IMR-90 (cell line): ENCODE data around the gene CWC22. TPM values are rescaled to one million over a fixed set of nuclear protein-coding genes. Genes with fewer than 3 reads are reported as not detected.

Experiments
- ATAC-seq: fragments of 200-7000 bp; cut with Tn5 transposase; 2 replicates; pipeline ENCODE4 v1.9.1; 2020; ENCODE audit warnings: low read depth, mild to moderate bottlenecking, moderate library complexity
- BruUV-seq: library from RNA; stranded (reverse); fragments of 400-500 nt; replicated peaks from 2 replicates; lab custom pipeline; 2021; lab: Mats Ljungman, UMichigan
- CTCF ChIA-PET: fragments of 300-600 bp; formaldehyde crosslinking; extraction: SDS; loops from one replicate; lab custom pipeline; 2021; ENCODE audit warnings: antibody characterized with exemption; lab: Yijun Ruan, JAX
- POLR2A ChIA-PET: fragments of 300-600 bp; sonication (Branson Sonifier 250); formaldehyde crosslinking; loops from one replicate; lab custom pipeline; 2022; ENCODE audit warnings: antibody characterized with exemption; ENCODE audit not compliant: unreplicated experiment; lab: Charles Lee
- DNase-seq: peaks from one replicate; pipeline ENCODE4 v3.0.0; 2013
- H2AFZ ChIP-seq: replicated peaks from 2 replicates; pipeline ENCODE3; 2013; ENCODE audit warnings: low read length, mild to moderate bottlenecking; ENCODE audit not compliant: poor library complexity
- H2AK5ac ChIP-seq: 2 replicates; pipeline ENCODE4 v1.6.1; 2013; ENCODE audit warnings: low read depth, low read length, inconsistent platforms
- H2AK9ac ChIP-seq: replicated peaks from 2 replicates; pipeline ENCODE3; 2013; ENCODE audit warnings: mild to moderate bottlenecking, low read depth, low read length, moderate library complexity; ENCODE audit not compliant: poor library complexity
- H2BK120ac ChIP-seq: 2 replicates; pipeline ENCODE4 v1.6.1; 2013; ENCODE audit warnings: low read depth, low read length, inconsistent platforms
- H2BK15ac ChIP-seq: 3 replicates; pipeline ENCODE4 v1.6.1; 2013; ENCODE audit warnings: low read depth, low read length, inconsistent platforms
- H2BK20ac ChIP-seq: 2 replicates; pipeline ENCODE4 v1.6.1; 2013; ENCODE audit warnings: low read depth, mild to moderate bottlenecking, inconsistent platforms, low read length, moderate library complexity
- H2BK5ac ChIP-seq: 2 replicates; pipeline ENCODE4 v1.6.1; 2013; ENCODE audit warnings: mild to moderate bottlenecking, low read depth, low read length, inconsistent platforms; ENCODE audit not compliant: poor library complexity, severe bottlenecking
- H3K14ac ChIP-seq: replicated peaks from 2 replicates; pipeline ENCODE4 v1.6.1; 2013; ENCODE audit warnings: low read depth, low read length, inconsistent platforms
- H3K18ac ChIP-seq: 2 replicates; pipeline ENCODE4 v1.6.1; 2013; ENCODE audit warnings: low read depth, low read length, control low read depth
- H3K23ac ChIP-seq: 2 replicates; pipeline ENCODE4 v1.6.1; 2013; ENCODE audit warnings: low read depth, low read length, inconsistent platforms
- H3K27ac ChIP-seq: 2 replicates; pipeline ENCODE4 v1.5.1; 2013; ENCODE audit warnings: mild to moderate bottlenecking, control low read depth, low read length; ENCODE audit not compliant: insufficient read depth
- H3K27me3 ChIP-seq: 2 replicates; pipeline ENCODE4 v1.6.1; 2013; ENCODE audit warnings: low read length; ENCODE audit not compliant: control insufficient read depth, insufficient read depth
- H3K36me3 ChIP-seq: 2 replicates; pipeline ENCODE4 v1.6.1; 2013; ENCODE audit warnings: low read length, mixed read lengths; ENCODE audit not compliant: control insufficient read depth, insufficient read depth
- H3K4ac ChIP-seq: 2 replicates; pipeline ENCODE4 v1.6.1; 2013; ENCODE audit warnings: low read depth, low read length, inconsistent platforms
- H3K4me1 ChIP-seq: 2 replicates; pipeline ENCODE4 v1.6.1; 2013; ENCODE audit warnings: low read length, mixed read lengths; ENCODE audit not compliant: control insufficient read depth, insufficient read depth
- H3K4me2 ChIP-seq: 2 replicates; pipeline ENCODE4 v1.6.1; 2013; ENCODE audit warnings: low read depth, mild to moderate bottlenecking, control low read depth, low read length, moderate library complexity
- H3K4me3 ChIP-seq: 2 replicates; pipeline ENCODE4 v1.5.1; 2013; ENCODE audit warnings: low read depth, mild to moderate bottlenecking, control low read depth, low read length, moderate library complexity; ENCODE audit not compliant: insufficient read depth
- H3K56ac ChIP-seq: 2 replicates; pipeline ENCODE4 v1.6.1; 2013; ENCODE audit warnings: low read length, inconsistent platforms; ENCODE audit not compliant: insufficient read depth; ENCODE audit errors: extremely low read depth
- H3K79me1 ChIP-seq, 2 experiments: 2 replicates each; pipeline ENCODE4 v1.6.1; 2013; ENCODE audit warnings: low read length in 2 of 2, inconsistent platforms in 1 of 2, low read depth in 1 of 2
- H3K9ac ChIP-seq: 2 replicates; pipeline ENCODE4 v1.6.1; 2013; ENCODE audit warnings: low read depth, low read length, control low read depth
- H3K9me1 ChIP-seq: 2 replicates; pipeline ENCODE4 v1.6.1; 2013; ENCODE audit warnings: low read length, inconsistent platforms; ENCODE audit not compliant: insufficient read depth
- H3K9me3 ChIP-seq: 2 replicates; pipeline ENCODE4 v1.6.1; 2013; ENCODE audit warnings: low read length; ENCODE audit not compliant: control insufficient read depth, insufficient read depth
- H4K20me1 ChIP-seq: 2 replicates; pipeline ENCODE4 v1.6.1; 2013; ENCODE audit warnings: low read length, inconsistent platforms; ENCODE audit not compliant: insufficient read depth
- H4K5ac ChIP-seq: 2 replicates; pipeline ENCODE4 v1.6.1; 2013; ENCODE audit warnings: mild to moderate bottlenecking, low read depth, low read length, control low read depth
- H4K8ac ChIP-seq, 2 experiments: 2 replicates each; pipeline ENCODE4 v1.6.1; 2013; ENCODE audit warnings: low read depth in 2 of 2, low read length in 2 of 2, control low read depth in 1 of 2, inconsistent platforms in 1 of 2
- H4K91ac ChIP-seq: 2 replicates; pipeline ENCODE4 v1.6.1; 2013; ENCODE audit warnings: low read depth, low read length, inconsistent platforms; ENCODE audit not compliant: insufficient read depth
- CHD1 ChIP-seq: IDR thresholded peaks from 2 replicates; pipeline ENCODE4 v1.6.1; 2012; ENCODE audit warnings: low read depth, low read length, improper control_type of control experiment
- MAZ ChIP-seq: IDR thresholded peaks from 2 replicates; pipeline ENCODE4 v1.6.1; 2012; ENCODE audit warnings: low read depth, mild to moderate bottlenecking, low read length, improper control_type of control experiment, moderate library complexity, borderline replicate concordance
- MXI1 ChIP-seq: IDR thresholded peaks from 2 replicates; pipeline ENCODE4 v1.6.1; 2012; ENCODE audit warnings: low read depth, mild to moderate bottlenecking, low read length, moderate library complexity, borderline replicate concordance
- RCOR1 ChIP-seq: IDR thresholded peaks from 2 replicates; pipeline ENCODE4 v1.6.1; 2012; ENCODE audit warnings: mild to moderate bottlenecking, low read length, improper control_type of control experiment; ENCODE audit not compliant: insufficient replicate concordance
- SMC3 ChIP-seq: fragments of 150-350 bp; IDR thresholded peaks from 2 replicates; pipeline ENCODE4 v1.6.1; 2016; ENCODE audit warnings: low read depth, mild to moderate bottlenecking, antibody characterized with exemption, low read length, moderate library complexity
- WGBS, 2 experiments: methylation state at CpG; one replicate each; pipeline versions ENCODE4 v1.1.5 to v1.1.7; 2013; ENCODE audit warnings: missing lambda C conversion rate in 2 of 2; ENCODE audit not compliant: insufficient read length in 1 of 2; ENCODE audit errors: extremely low coverage in 2 of 2; 5-methylcytosine and 5-hydroxymethylcytosine counted together
- dilution Hi-C: fragments of 300-500 bp; cut with HindIII; formaldehyde crosslinking; loops from one replicate; pipeline ENCODE4 v1.14.3; 2018; ENCODE audit warnings: low sequenced_read_pairs; ENCODE audit not compliant: unreplicated experiment
- in situ Hi-C: fragments of 300-500 bp; cut with MboI; formaldehyde crosslinking; loops from 3 replicates; pipeline ENCODE4 v1.14.3; 2019; ENCODE audit warnings: low sequenced_read_pairs, inconsistent platforms, mixed read lengths
- intact Hi-C: fragments of 100-400 bp; cut with micrococcal nuclease; formaldehyde crosslinking; loops from 2 replicates; pipeline ENCODE4 v1.10.0; 2022
- polyA plus RNA-seq, 3 experiments: library from polyadenylated mRNA; depleted of rRNA; stranded (reverse); fragments of >200 nt; gene quantifications; 2 replicates each; pipeline ENCODE4 v1.2.3, GENCODE V29; 2012; ENCODE audit warnings: low replicate concordance in 1 of 3
- total RNA-seq: library from RNA; depleted of rRNA; stranded (reverse); fragments of >200 nt; gene quantifications from 2 replicates; pipeline ENCODE4 v1.2.3, GENCODE V29; 2012

Gene CWC22
- total and polyA plus RNA-seq, 2 of the 4 experiments (the other 2 are of a cell fraction), result 4.5 to 17.9 TPM

GRCh38 chr2:179966778-179967394 lies 40.2 kb downstream of the CWC22 start:
- Histone ChIP-seq H3K27me3 (no peaks in the 10 kb centered on the region), H3K4me2 (no peak overlapping the region), H2BK15ac (no peak overlapping the region), H2BK20ac (no peak overlapping the region), H3K9me1 (no peaks in the 10 kb centered on the region), H2AK9ac (no peak overlapping the region), H3K56ac (no peak overlapping the region), H3K36me3 (peaks cover 5% of the 10 kb centered on the region), H3K79me1 (no peaks in the 10 kb centered on the region), H4K20me1 (no peaks in the 10 kb centered on the region), H2BK120ac (no peak overlapping the region), H3K27ac (no peak overlapping the region), H3K23ac (no peak overlapping the region), H2AK5ac (no peak overlapping the region), H2BK5ac (no peak overlapping the region), H4K8ac (no peak overlapping the region), H3K14ac (no peak overlapping the region), H3K4me3 (no peak overlapping the region), H2AFZ (no peak overlapping the region), H3K4ac (no peak overlapping the region), H4K5ac (no peak overlapping the region), H3K4me1 (no peaks in the 10 kb centered on the region), H3K18ac (no peak overlapping the region), H3K9ac (no peak overlapping the region), H3K9me3 (no peaks in the 10 kb centered on the region), H4K91ac (no peak overlapping the region)
- ATAC-seq, result no peak
- in situ Hi-C loops (no loop called here), intact Hi-C loops (no loop called here), dilution Hi-C loops (no loop called here)
- TF ChIP-seq SMC3 (no peak), CHD1 (no peak), MXI1 (no peak), MAZ (no peak), RCOR1 (no peak)
- WGBS, 2 experiments, result no CpG with 5 or more reads among the region's 3 CpGs
- DNase-seq, result no peak
- no TSS peak for BruUV-seq
- ChIA-PET POLR2A (no interaction called here), CTCF (no interaction called here)
